HG03469 (cell line): Measurements from ENCODE around the gene C11orf97.
A peak's percentile ranks its signal among the peaks of the same experiment; 100 is the strongest.

Source experiments
- ATAC-seq: cut with Tn5 transposase; IDR thresholded peaks from one replicate; pipeline ENCODE4 v1.9.1; 2021; ENCODE audit warnings: mild to moderate bottlenecking, moderate library complexity, moderate number of reproducible peaks; ENCODE audit not compliant: unreplicated experiment

Gene C11orf97

GRCh38 chr11:94524341-94524740, 12.1 kb downstream of the C11orf97 start:
- no peak for ATAC-seq

GRCh38 chr11:94525546-94526324, 13.5 kb downstream of the C11orf97 start:
- ATAC-seq, result no peak

GRCh38 chr11:94526645-94527438, 14.6 kb downstream of the C11orf97 start:
- ATAC-seq, result no peak

- ATAC-seq, result no peak
Observed at GRCh38 chr11:94528551-94528950, 16.3 kb downstream of the C11orf97 start.

- ATAC-seq, result no peak
Observed at GRCh38 chr11:94532211-94532610, 19.9 kb downstream of the C11orf97 start.

- no peak for ATAC-seq
Observed at GRCh38 chr11:94533206-94533605, 20.9 kb downstream of the C11orf97 start.

- no peak for ATAC-seq
Observed at GRCh38 chr11:94533696-94534630, 21.7 kb downstream of the C11orf97 start.

- no peak for ATAC-seq
Observed at GRCh38 chr11:94536386-94536785, 24.1 kb downstream of the C11orf97 start.

GRCh38 chr11:94537031-94537600, 24.9 kb downstream of the C11orf97 start:
- ATAC-seq, result no peak

GRCh38 chr11:94539420-94539819, 27.2 kb downstream of the C11orf97 start:
- ATAC-seq, result no peak

GRCh38 chr11:94543695-94544645, 31.7 kb downstream of the C11orf97 start, which contains the start of gene FUT4:
Gene FUT4 (plus strand): TSS chr11:94543921. CDS start chr11:94544134, 213 bp downstream.
- ATAC-seq, result peak; percentile 76

- peak; percentile 1 for ATAC-seq
Observed at GRCh38 chr11:94544646-94545263, 32.5 kb downstream of the C11orf97 start.

- ATAC-seq, result no peak
Observed at GRCh38 chr11:94545264-94546161, 33.3 kb downstream of the C11orf97 start.

GRCh38 chr11:94546162-94546470, 33.9 kb downstream of the C11orf97 start:
- no peak for ATAC-seq

GRCh38 chr11:94546886-94547285, 34.6 kb downstream of the C11orf97 start:
- ATAC-seq, result no peak

GRCh38 chr11:94549146-94549545, 36.9 kb downstream of the C11orf97 start:
- ATAC-seq, result no peak

GRCh38 chr11:94550513-94550912, 38.3 kb downstream of the C11orf97 start:
- ATAC-seq, result no peak

GRCh38 chr11:94553938-94554337, 41.7 kb downstream of the C11orf97 start:
- no peak for ATAC-seq
